ENCODE data around the gene PCDHGA11.
"Not testable (repeated sequence)": the region's sequence is repeated elsewhere in the genome, so short reads cannot be mapped to it uniquely, and the experiment has no call there.

The PCDHGA11 gene

DNA sequence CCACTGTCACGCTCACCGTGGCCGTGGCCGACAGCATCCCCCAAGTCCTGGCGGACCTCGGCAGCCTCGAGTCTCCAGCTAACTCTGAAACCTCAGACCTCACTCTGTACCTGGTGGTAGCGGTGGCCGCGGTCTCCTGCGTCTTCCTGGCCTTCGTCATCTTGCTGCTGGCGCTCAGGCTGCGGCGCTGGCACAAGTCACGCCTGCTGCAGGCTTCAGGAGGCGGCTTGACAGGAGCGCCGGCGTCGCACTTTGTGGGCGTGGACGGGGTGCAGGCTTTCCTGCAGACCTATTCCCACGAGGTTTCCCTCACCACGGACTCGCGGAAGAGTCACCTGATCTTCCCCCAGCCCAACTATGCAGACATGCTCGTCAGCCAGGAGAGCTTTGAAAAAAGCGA is 11.9 kb downstream of the PCDHGA11 start:
- DNase-seq: not testable (repeated sequence)

DNA sequence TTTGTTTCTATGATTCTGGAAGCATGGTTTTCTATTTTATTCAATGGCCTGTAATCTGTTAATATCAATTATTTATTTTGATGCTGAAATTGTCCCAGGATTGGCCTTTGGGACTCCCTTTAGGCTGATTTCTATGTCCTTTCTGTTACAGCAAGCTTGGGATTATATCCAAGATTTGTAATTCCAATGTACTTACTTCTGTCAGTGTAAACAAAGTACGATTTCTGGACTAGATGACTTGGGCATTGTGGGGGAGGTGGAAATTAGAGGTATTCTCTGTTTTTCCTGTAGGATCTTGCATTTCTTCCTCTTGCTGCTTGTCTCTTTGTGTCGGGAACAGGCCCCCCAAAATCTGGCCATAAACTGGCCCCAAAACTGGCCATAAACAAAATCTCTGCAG is 13.2 kb downstream of the PCDHGA11 start:
- no peak for DNase-seq

DNA sequence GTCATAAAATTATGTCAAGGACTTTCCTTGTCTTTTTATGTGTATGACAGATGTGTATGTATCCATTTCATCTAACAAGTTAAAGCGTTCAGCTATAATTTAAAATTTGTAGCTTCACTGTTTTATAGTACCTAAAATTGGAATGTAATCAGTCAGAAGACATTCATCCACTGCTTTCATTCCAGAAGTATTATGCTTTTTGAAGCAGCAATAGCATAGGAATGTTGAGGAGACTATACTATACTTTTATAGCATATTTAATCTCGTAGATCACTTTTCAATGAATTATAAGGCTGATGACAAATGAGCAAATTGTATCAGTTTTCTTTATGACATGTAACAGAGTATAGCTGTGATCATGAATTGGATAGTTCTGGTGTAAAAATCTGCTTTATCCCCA is 16.4 kb downstream of the PCDHGA11 start:
- no peak for DNase-seq

DNA sequence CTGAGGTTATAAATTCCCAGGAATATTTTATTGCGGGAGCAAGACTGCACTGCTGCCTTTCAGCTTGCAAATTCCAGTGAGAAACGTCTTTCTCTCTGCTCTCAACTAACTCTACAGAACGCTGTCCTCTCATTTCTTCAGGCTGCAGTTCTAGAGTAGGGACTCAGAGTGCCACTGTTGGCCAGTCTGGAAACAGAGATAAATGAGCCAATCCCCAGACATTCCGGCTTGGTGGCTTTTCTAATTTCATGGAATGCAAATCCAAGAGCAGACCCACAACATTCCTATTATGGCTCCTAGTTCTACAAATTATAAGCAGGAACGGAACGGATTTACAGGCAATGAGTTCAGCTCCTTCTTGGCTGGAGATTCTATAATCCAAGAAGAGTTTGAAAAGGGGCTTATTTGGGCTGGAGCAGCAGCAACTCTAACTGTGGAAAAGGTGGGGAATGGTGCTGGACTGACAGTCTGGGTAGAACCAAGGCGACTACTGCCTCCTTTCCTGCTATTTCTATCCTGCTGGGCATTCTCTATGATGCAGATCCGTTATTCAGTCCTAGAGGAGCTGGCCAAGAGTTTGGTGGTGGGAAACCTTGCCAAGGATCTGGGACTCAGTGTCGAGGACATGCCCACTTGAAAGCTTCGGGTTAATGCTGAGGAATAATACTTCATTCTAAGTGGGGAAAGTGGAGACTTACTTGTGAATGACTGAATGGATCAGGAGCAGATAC is 18.7 kb downstream of the PCDHGA11 start:
- no peak for DNase-seq

DNA sequence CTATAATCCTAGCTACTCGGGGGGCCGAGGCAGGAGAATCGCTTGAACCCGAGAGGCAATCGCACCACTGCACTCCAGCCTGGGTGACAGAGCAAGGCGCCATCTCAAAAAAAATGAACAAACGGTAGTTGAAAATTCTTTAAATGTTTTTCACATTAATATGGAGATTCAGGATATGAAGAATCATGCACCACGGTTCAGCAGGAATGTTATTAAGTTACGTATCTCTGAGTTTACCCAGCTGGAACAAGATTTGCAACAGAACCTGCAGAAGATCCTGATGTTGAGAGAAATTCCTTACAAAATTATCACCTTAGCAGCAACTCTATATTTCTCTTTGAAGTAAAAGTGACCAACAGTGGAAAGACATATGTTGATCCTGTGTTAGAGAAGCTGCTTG is 19.5 kb downstream of the PCDHGA11 start:
- DNase-seq: no peak

DNA sequence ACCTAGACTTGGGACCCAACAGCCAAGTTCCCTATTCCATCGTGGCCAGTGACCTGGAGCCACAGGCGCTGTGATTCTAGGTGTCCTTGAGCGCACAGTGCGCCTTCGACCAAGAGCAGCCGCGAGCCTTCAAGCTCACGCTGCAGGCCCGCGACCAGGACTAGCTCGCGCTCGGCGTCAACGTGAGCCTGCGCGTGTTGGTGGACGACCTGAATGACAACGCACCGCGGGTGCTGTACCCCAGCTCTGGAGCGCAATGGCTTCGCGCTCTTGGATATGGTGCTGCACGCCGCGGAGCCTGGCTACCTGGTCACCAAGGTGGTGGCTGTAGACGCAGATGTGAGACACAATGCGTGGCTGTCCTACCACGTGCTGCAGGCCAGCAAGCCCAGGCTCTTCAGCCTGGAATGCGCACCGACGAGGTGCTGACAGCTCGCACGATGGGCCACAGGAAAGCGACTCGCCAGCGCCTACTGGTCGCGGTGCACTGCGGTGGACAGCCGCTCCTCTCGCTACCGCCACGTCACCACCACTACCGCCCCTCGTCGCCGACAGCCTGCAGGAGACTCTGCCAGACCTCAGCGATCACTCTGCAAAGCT is 20.8 kb downstream of the PCDHGA11 start:
- DNase-seq: no peak

DNA sequence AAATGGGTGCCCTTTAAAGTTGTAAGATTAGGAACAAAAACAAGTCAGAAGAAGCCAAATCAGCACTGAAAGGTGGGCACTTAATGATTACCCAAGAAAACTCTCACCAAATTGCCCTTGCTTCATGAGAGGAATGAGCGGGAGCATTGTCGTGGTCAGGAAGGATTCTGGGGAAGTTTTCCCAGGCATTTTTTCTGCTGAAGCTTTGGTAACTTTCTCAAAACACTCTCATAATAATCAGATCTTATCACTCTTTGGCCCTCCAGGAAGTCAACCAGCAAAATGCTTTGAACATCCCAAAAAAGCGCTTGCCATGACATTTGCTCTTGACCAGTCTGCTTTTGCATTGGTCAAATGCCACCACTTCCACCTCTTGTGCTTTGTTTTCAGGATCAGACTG is 44.5 kb downstream of the PCDHGA11 start:
- no peak for DNase-seq

Data from cerebellar nuclear complex (tissue), 1 donor.